ENCODE measurements around the gene PLCG2.
"Not testable (repeated sequence)": the region's sequence is repeated elsewhere in the genome, so short reads cannot be mapped to it uniquely, and the experiment has no call there.

Gene PLCG2

GRCh38 chr16:81778861-81779535, at the start of gene PLCG2:
Gene PLCG2 (plus strand): TSS chr16:81779291. CDS start chr16:81785990, 6,699 bp downstream.
- DNase-seq, result peak; percentile 61 to 76

DNA sequence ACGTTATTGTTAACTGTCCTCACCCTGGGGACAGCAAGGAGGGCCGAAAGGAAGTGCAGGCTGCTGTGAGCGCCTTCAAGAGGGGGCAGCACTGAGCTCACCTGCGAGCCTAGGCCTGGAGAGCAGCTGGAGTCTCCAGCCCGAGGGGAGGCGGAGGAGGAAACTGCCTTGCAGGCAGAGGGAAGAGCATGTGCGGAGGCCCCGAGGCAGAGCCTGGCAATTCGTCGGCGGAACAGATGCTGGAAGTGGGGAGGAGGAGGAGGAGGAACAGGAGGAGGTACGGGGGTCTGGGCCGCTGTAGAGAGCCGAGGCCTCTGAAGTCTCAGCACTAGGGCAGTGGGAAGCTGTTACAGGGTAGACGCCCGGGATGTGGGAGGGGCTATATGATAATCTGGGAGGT, 49.6 kb upstream of the PLCG2 start:
- no peak for DNase-seq

DNA sequence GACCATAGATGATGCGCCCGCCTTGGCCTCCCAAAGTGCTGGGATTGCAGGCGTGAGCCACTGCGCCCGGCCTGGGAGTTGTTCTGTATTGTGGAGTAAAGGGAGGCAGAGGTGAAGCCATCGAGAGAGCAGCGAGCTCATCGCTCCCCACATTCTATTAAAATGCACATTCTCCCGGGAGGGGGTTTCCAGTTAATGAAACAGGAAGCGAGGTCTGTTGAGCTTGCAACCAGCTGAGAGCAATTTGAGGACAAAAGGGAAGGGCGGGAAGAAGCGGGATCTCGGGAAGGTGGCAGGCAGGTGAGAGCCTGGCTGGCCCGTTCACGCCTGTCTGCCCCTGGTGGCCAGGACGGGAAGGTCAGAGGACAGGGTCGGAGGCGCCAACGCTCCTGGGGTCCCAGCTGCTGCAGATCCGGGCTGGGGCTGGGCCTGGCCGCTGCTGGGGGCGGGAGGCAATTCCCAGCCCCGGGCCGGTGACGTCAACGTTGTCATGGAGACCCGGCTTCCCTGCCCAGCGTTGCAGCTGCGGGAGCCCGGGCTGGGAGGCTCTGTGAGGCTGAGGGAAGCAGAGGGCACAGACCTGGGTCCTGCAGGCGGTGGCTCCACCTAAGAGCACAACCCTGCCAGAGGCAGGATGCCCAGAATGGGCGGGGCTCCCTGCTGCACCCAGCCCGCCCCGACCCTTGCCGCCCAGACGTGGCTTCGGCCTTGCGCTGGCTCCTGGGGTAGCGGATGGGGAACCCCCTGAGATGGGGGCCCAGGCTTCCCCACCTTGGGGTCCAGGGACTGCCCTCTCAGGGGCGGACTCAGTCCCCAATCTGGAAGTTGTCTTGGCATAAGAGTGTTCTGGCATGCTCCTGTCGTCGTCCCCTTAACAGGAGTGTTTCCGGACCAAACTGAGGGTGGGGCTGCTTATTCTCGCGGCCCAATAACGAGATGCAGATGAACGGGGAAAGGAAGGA, 48.7 kb upstream of the PLCG2 start:
- no peak for DNase-seq

GRCh38 chr16:81731649-81732048, 47.4 kb upstream of the PLCG2 start:
- no peak for DNase-seq

DNA sequence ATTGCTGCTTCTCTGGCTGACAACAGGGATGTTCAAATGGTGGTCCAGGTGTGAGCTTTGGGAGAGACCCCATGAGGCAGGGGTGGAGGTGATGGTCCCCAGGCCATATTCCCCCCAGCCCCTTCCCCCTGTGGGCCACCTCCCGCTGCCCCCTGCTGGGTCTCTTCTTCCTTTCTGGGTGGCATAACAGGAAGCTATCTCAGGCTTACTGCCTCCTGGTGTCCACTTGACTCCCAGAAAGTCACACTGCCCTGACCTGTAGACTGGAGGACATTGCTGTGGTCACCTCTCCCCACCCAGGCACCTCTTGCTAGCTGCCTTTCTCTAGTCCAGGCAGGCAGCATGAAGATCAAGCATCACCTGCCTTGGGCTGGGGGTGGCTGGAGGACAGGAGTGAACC, 46.4 kb upstream of the PLCG2 start:
- DNase-seq, result no peak

GRCh38 chr16:81733295-81733694, 45.8 kb upstream of the PLCG2 start:
- DNase-seq, result no peak

GRCh38 chr16:81734632-81735434, 44.3 kb upstream of the PLCG2 start:
- DNase-seq, result no peak

DNA sequence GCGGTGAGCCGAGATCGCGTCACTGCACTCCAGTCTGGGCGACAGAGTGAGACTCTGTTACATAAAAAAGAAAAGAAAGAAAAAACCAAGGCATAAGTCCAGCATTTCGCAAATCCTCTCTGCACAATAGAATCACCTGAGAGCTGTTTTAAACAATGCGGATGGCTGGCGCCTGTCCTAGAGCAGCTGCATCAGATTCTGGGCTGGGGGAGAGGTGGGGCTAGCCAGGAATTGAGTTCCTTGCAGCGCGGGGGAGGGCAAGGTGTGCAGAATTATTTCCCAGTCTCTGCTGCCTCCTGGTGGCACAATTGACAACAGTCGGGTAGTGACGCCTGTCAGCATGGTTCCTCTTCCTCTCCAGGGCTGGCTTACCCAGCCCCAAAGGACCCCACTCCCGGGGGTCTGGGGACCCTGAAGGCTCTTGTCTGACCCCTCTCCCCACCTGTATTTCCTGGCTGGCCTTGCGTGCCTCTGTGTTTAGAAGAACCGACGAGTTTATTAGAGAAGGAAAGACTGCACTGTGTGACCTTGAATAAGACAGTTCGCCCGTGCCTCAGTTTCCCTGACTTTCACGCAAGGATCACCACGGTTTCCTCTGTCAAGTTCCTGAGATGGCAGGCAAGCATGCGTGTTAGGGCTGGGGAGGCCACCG, 41.1 kb upstream of the PLCG2 start:
- DNase-seq, result peak; percentile 80 to 83

- peak; percentile 92 to 93 for DNase-seq
Measured at GRCh38 chr16:81738783-81739496, 40.2 kb upstream of the PLCG2 start.

DNA sequence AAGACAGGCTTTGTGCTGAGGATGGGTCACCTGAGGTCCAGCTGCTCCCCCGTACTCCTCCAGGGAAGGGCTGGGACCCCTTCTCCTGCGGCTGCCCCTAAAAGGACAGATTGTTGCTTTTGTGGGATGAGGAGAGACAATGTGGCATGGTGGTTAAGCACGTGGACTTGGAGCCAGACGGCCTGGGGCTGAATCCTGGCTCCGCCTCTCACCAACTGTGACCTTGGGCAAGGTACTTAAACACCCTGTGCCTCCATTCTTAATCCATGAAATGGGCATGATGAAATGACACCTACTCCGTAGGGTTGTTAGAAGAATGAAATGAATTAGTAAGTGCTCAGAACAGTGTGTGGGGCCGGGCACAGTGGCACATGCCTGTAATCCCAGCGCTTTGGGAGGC, 39.6 kb upstream of the PLCG2 start:
- DNase-seq, result no peak

- no peak for DNase-seq
Measured at GRCh38 chr16:81740169-81740568, 38.9 kb upstream of the PLCG2 start.

DNA sequence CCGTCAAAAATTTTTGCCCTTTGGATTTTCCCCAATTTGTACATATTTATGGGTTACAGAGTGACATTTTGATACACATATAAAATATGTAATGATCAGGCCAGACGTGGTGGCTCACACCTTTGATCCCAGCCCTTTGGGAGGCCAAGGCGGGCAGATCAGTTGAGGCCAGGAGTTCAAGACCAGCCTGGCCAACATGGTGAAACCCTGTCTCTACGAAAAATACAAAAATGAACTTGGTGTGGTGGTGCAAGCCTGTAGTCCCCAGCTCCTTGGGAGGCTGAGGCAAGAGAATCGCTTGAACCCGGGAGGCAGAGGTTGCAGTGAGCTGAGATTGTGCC, 37.7 kb upstream of the PLCG2 start:
- DNase-seq, result not testable (repeated sequence)

DNA sequence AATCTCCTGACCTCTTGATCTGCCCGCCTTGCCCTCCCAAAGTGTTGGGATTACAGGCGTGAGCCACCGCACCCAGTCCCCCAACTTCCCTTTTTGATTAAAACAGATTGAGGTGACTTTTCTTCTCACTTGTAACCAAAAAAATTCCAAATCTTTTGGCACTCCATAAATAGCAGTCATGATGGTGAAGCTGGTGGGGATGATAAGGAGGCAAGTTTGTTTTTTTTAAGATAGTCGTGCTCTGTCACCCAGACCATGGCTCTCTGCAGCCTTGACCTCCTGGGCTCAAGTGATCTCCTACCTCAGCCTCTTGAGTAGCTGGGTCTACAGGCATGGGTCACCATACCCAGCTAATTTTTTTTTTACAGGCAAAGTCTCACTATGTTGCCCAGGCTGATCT, 34.7 kb upstream of the PLCG2 start:
- no peak for DNase-seq

- DNase-seq, result no peak
Measured at GRCh38 chr16:81744911-81745310, 34.2 kb upstream of the PLCG2 start.

- DNase-seq, result peak; percentile 55 to 67
Measured at GRCh38 chr16:81745704-81746558, 33.2 kb upstream of the PLCG2 start.

GRCh38 chr16:81746566-81746965, 32.5 kb upstream of the PLCG2 start:
- DNase-seq, result no peak

DNA sequence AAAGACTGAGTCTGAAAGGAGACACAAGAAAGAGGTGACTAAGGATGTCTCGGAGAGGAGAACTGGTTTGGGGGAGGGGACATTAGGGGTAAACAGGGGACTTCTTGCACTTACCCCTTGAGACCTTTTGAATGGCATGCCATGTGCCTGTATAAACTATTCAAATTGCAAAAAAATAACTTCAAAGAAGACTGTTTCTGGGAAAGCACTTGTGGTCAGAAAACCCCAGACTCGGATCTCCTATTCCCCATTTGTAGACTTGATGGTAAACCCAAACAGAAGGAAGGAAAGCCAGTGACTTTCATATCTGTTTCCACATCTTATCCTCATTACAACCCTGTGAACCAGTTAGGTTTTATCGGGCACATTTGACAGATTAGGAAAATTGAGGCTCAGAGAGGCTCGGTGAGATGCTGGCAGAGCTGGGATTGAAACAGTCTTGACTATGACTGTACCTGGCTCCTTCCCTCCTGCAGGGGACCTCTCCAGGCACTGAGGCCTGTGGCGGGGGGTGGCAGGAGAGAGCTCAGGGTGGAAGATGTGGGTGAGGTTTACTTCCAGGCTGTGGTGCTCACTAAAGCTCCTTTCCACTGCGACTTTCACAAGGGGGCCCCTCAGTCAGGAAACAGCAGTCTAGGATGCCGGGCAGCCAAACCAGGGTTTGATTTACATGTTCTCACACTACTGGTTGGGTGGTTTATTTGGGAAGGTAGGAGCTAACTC, 30.5 kb upstream of the PLCG2 start:
- DNase-seq, result peak; percentile 68 to 73

DNA sequence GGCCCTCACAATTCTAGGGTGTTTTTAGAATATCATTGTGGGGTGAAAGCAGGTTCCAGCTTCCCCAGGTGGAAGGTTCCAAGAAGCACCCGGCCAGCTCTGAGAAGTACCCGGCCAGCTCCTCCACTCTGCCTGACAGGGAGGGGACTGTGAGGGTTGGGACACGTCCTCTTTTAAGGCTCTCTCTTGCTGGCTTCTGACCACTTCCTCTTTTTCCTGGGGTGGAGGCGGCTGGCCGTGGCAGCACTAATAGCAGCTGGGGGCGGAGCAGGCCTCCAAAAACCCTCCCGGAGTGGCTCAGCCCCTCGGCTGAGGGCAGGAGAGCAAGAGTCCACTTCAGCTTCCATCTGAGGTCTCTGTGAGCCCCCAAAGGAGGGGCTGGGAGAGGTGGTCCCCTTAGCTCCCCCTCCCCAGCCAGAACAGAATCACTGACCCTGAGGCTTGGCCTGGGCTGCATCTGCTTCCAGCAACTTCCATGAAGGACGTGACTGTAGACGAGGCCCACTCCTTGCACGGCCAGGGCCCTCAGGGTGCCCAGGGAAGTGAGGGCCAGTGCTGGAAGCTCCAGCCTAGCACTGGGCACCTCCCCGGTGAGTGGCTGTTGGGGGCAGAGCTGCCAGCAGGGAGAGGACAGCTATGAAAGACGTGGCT, 26.7 kb upstream of the PLCG2 start:
- DNase-seq, result peak; percentile 97

DNA sequence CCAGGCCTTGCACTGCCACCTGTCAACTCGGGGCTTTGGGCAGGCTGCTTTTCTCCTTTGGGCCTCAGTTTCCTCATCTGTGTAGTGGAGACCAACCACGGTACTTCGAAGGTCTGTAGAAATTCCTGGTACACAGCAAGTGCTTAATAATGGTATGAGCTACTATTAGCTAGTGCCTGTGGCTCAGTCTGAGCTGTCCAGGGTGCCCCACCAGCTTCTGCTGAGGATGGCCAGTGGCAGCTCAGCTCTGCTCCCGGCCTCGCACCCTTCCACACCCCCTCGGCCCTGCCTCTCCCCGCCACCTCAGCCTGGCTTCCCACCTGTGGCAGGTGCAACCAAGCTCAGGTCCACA, 26.2 kb upstream of the PLCG2 start:
- DNase-seq, result no peak

- DNase-seq, result no peak
Measured at GRCh38 chr16:81754858-81755257, 24.2 kb upstream of the PLCG2 start.
